SK-N-SH (cell line): ENCODE measurements around the gene PPP4R3A.

Experiments used
- CTCF ChIP-seq: fragments of 200-600 bp; sonication (generic); IDR thresholded peaks from 2 replicates; pipeline ENCODE4 v1.6.1; 2017; ENCODE audit warnings: antibody characterized with exemption, mild to moderate bottlenecking, moderate library complexity
- EZH2phosphoT487 ChIP-seq: fragments of 200-600 bp; sonication (generic); IDR thresholded peaks from 2 replicates; pipeline ENCODE4 v1.6.1; 2017; ENCODE audit warnings: low read depth, mixed run types, mild to moderate bottlenecking, antibody characterized with exemption, moderate library complexity, borderline replicate concordance
- GABPA ChIP-seq: IDR thresholded peaks from 2 replicates; pipeline ENCODE4 v1.4.0; 2012; ENCODE audit warnings: low read depth, mild to moderate bottlenecking
- MAX ChIP-seq: IDR thresholded peaks from 2 replicates; pipeline ENCODE4 v1.4.0; 2012; ENCODE audit warnings: low read depth
- MXI1 ChIP-seq: IDR thresholded peaks from 2 replicates; pipeline ENCODE4 v1.6.1; 2012; ENCODE audit warnings: mild to moderate bottlenecking, low read depth, low read length, improper control_type of control experiment
- NFIC ChIP-seq: IDR thresholded peaks from 2 replicates; pipeline ENCODE4 v1.4.0; 2012; ENCODE audit warnings: borderline replicate concordance
- POLR2AphosphoS5 ChIP-seq: IDR thresholded peaks from 2 replicates; pipeline ENCODE4 v1.6.1; 2012; ENCODE audit warnings: low read depth, low read length
- REST ChIP-seq: IDR thresholded peaks from 2 replicates; pipeline ENCODE4 v1.6.1; 2012; ENCODE audit warnings: mild to moderate bottlenecking, low read depth, low read length, moderate library complexity
- RFX5 ChIP-seq: IDR thresholded peaks from 2 replicates; pipeline ENCODE4 v1.6.1; 2012; ENCODE audit warnings: mild to moderate bottlenecking, improper control_type of control experiment, low read length
- SIN3A ChIP-seq: IDR thresholded peaks from 2 replicates; pipeline ENCODE4 v1.6.1; 2012; ENCODE audit warnings: low read depth, mild to moderate bottlenecking, low read length, moderate library complexity, borderline replicate concordance
- ZBTB33 ChIP-seq: IDR thresholded peaks from 2 replicates; pipeline ENCODE4 v1.4.0; 2012; ENCODE audit warnings: low read depth, borderline replicate concordance

GRCh38 chr14:91454155-91454554, 56.0 kb downstream of the PPP4R3A start:
- TF ChIP-seq MAX (no peak), GABPA (no peak), REST (no peak), RFX5 (no peak), POLR2AphosphoS5 (no peak; the same call in 1 of the 2 replicates), SIN3A (no peak), CTCF (no peak), ZBTB33 (no peak), MXI1 (no peak), NFIC (no peak), EZH2phosphoT487 (no peak)
